H1 (cell line): ENCODE measurements around the gene TAGLN3. TPM values are rescaled to one million over a fixed set of nuclear protein-coding genes. Genes with fewer than 3 reads are reported as not detected.

Experiments
- CTCF ChIA-PET: fragments of 300-600 bp; sonication (Branson Sonifier 250); formaldehyde crosslinking; loops from one replicate; lab custom pipeline; 2021; ENCODE audit not compliant: partially characterized antibody; lab: Charles Lee
- POLR2A ChIA-PET: fragments of 300-600 bp; sonication (Branson Sonifier 250); formaldehyde crosslinking; loops from one replicate; lab custom pipeline; 2021; ENCODE audit warnings: inconsistent platforms; ENCODE audit not compliant: partially characterized antibody; lab: Charles Lee
- DNase-seq, 2 experiments: peaks; one replicate each; pipeline versions ENCODE4 v3.0.0 to v3.0.0-alpha.2; 2010 to 2022; ENCODE audit warnings: low spot score in 2 of 2, low read depth in 1 of 2, mixed read lengths in 1 of 2
- FAIRE-seq: peaks from 2 replicates; lab custom pipeline; 2011; peaks lifted over from hg19 to GRCh38; lab: Jason Lieb, UNC
- H2AFZ ChIP-seq: 2 replicates; pipeline ENCODE4 v1.8.1; 2012; ENCODE audit warnings: low read length, inconsistent platforms
- H2AK5ac ChIP-seq: 2 replicates; pipeline ENCODE4 v1.6.1; 2013; ENCODE audit warnings: low read depth, low read length
- H2BK120ac ChIP-seq: replicated peaks from 2 replicates; pipeline ENCODE3; 2013; ENCODE audit warnings: low read depth, low read length, inconsistent platforms
- H2BK12ac ChIP-seq: 2 replicates; pipeline ENCODE4 v1.6.1; 2013; ENCODE audit warnings: low read depth, low read length
- H2BK15ac ChIP-seq: 2 replicates; pipeline ENCODE4 v1.6.1; 2013; ENCODE audit warnings: low read length
- H2BK20ac ChIP-seq: 2 replicates; pipeline ENCODE4 v1.6.1; 2013; ENCODE audit warnings: low read length
- H2BK5ac ChIP-seq: 2 replicates; pipeline ENCODE4 v1.6.1; 2013; ENCODE audit warnings: low read depth, low read length
- H3K14ac ChIP-seq: 2 replicates; pipeline ENCODE4 v1.6.1; 2013; ENCODE audit warnings: inconsistent platforms; ENCODE audit not compliant: insufficient read length
- H3K18ac ChIP-seq: 2 replicates; pipeline ENCODE4 v1.6.1; 2013; ENCODE audit warnings: low read length; ENCODE audit errors: extremely low read depth
- H3K23ac ChIP-seq: 2 replicates; pipeline ENCODE4 v1.6.1; 2013; ENCODE audit warnings: inconsistent platforms; ENCODE audit not compliant: insufficient read length
- H3K23me2 ChIP-seq: 2 replicates; pipeline ENCODE4 v1.6.1; 2013; ENCODE audit warnings: low read depth, low read length
- H3K27ac ChIP-seq: 2 replicates; pipeline ENCODE4 v1.6.1; 2011; ENCODE audit warnings: low read depth, low read length, inconsistent platforms
- H3K27me3 ChIP-seq, 4 experiments: replicated peaks in 1 of 4; 1 replicate in 1 of 4; 2 replicates in 3 of 4; pipeline versions ENCODE4 v1.6.1 to v1.8.1; 2011 to 2013; ENCODE audit warnings: low read length in 3 of 4, mild to moderate bottlenecking in 3 of 4, inconsistent platforms in 2 of 4, mixed read lengths in 2 of 4, moderate library complexity in 1 of 4; ENCODE audit not compliant: control insufficient read depth in 3 of 4, insufficient read depth in 3 of 4; ENCODE audit errors: extremely low read depth in 1 of 4
- H3K36me3 ChIP-seq, 4 experiments: 2 replicates each; pipeline versions ENCODE4 v1.6.1 to v1.8.1; 2011 to 2013; ENCODE audit warnings: mild to moderate bottlenecking in 4 of 4, low read length in 3 of 4, moderate library complexity in 2 of 4, control low read depth in 1 of 4, inconsistent platforms in 1 of 4; ENCODE audit not compliant: insufficient read depth in 4 of 4, control insufficient read depth in 2 of 4
- H3K4ac ChIP-seq: replicated peaks from 2 replicates; pipeline ENCODE3; 2013; ENCODE audit warnings: low read length, low read depth, mixed read lengths, inconsistent platforms; ENCODE audit not compliant: insufficient read length
- H3K4me1 ChIP-seq, 4 experiments: replicated peaks in 1 of 4; 1 replicate in 1 of 4; 2 replicates in 3 of 4; pipeline versions ENCODE4 v1.6.1 to v1.8.1; 2011 to 2013; ENCODE audit warnings: low read length in 3 of 4, inconsistent platforms in 2 of 4, mixed read lengths in 1 of 4; ENCODE audit not compliant: insufficient read depth in 4 of 4, control insufficient read depth in 3 of 4
- H3K4me2 ChIP-seq, 2 experiments: 2 replicates each; pipeline versions ENCODE4 v1.6.1 to v1.8.1; 2011 to 2013; ENCODE audit warnings: low read depth in 2 of 2, low read length in 2 of 2, control low read depth in 1 of 2, inconsistent platforms in 1 of 2, mild to moderate bottlenecking in 1 of 2; ENCODE audit not compliant: insufficient read depth in 1 of 2
- H3K4me3 ChIP-seq, 4 experiments: fragments of 200-600, 300-600 bp in 1 of 4; sonication (generic), shearing (Covaris generic), sonication (Bioruptor Twin) in 1 of 4; 2 replicates each; pipeline versions ENCODE4 v1.5.1 to v1.8.1; 2011 to 2016; ENCODE audit warnings: low read length in 4 of 4, low read depth in 3 of 4, control low read depth in 2 of 4, inconsistent platforms in 2 of 4, mild to moderate bottlenecking in 2 of 4, mixed read lengths in 1 of 4, moderate library complexity in 1 of 4; ENCODE audit not compliant: insufficient read depth in 2 of 4; ENCODE audit errors: extremely low read depth in 1 of 4
- H3K56ac ChIP-seq: replicated peaks from 2 replicates; pipeline ENCODE3; 2013; ENCODE audit warnings: low read depth, mild to moderate bottlenecking, mixed read lengths, low read length, inconsistent platforms; ENCODE audit not compliant: insufficient read length
- H3K79me1 ChIP-seq: 2 replicates; pipeline ENCODE4 v1.6.1; 2013; ENCODE audit warnings: low read depth, low read length, control low read depth
- H3K79me2 ChIP-seq, 2 experiments: 2 replicates each; pipeline versions ENCODE4 v1.6.1 to v1.8.1; 2012 to 2013; ENCODE audit warnings: low read length in 2 of 2, mild to moderate bottlenecking in 2 of 2, inconsistent platforms in 1 of 2; ENCODE audit not compliant: insufficient read depth in 2 of 2, control insufficient read depth in 1 of 2
- H3K9ac ChIP-seq, 4 experiments: replicated peaks in 1 of 4; 1 replicate in 1 of 4; 2 replicates in 3 of 4; pipeline versions ENCODE4 v1.6.1 to v1.8.1; 2011 to 2013; ENCODE audit warnings: low read depth in 3 of 4, low read length in 3 of 4, control low read depth in 2 of 4, mild to moderate bottlenecking in 2 of 4, moderate library complexity in 2 of 4, inconsistent platforms in 1 of 4; ENCODE audit errors: extremely low read depth in 1 of 4
- H3K9me3 ChIP-seq, 2 experiments: 2 replicates each; pipeline versions ENCODE4 v1.6.1 to v1.8.1; 2012 to 2013; ENCODE audit warnings: mild to moderate bottlenecking in 2 of 2, moderate library complexity in 2 of 2, control low read depth in 1 of 2, inconsistent platforms in 1 of 2, low read depth in 1 of 2, low read length in 1 of 2, mixed read lengths in 1 of 2; ENCODE audit not compliant: insufficient read depth in 2 of 2
- H4K20me1 ChIP-seq, 2 experiments: replicated peaks in 1 of 2; 2 replicates each; pipeline versions ENCODE3 to v1.8.1; 2011 to 2013; ENCODE audit warnings: inconsistent platforms in 2 of 2, low read length in 2 of 2, mild to moderate bottlenecking in 1 of 2; ENCODE audit not compliant: insufficient read depth in 2 of 2, control insufficient read depth in 1 of 2
- H4K5ac ChIP-seq: 2 replicates; pipeline ENCODE4 v1.6.1; 2013; ENCODE audit warnings: low read length, low read depth, mixed read lengths, inconsistent platforms; ENCODE audit not compliant: insufficient read length
- H4K8ac ChIP-seq: 2 replicates; pipeline ENCODE4 v1.8.0; 2013; ENCODE audit warnings: mild to moderate bottlenecking, moderate library complexity, low read length, inconsistent platforms; ENCODE audit not compliant: insufficient read depth; ENCODE audit errors: extremely low read depth
- H4K91ac ChIP-seq: replicated peaks from 2 replicates; pipeline ENCODE3; 2013; ENCODE audit warnings: low read length, mixed read lengths, inconsistent platforms; ENCODE audit not compliant: insufficient read length
- CEBPB ChIP-seq: IDR thresholded peaks from 2 replicates; pipeline ENCODE4 v1.6.1; 2012; ENCODE audit warnings: low read depth, low read length
- WGBS, 2 experiments: shearing (Covaris generic) in 1 of 2; methylation state at CpG; one replicate each; pipeline versions ENCODE4 v1.1.6 to v1.1.7; 2013 to 2015; ENCODE audit warnings: low lambda C conversion rate in 2 of 2, mixed read lengths in 2 of 2, inconsistent platforms in 1 of 2, low coverage in 1 of 2, missing lambda C conversion rate in 1 of 2; ENCODE audit not compliant: insufficient replicate concordance in 2 of 2, insufficient coverage in 1 of 2, insufficient read length in 1 of 2; ENCODE audit errors: extremely low coverage in 1 of 2, missing lambda C conversion rate in 1 of 2; 5-methylcytosine and 5-hydroxymethylcytosine counted together
- polyA plus RNA-seq, 7 experiments: library from polyadenylated mRNA; depleted of rRNA in 3 of 7; stranded (reverse) in 5 of 7; unstranded in 2 of 7; fragments of >200 nt in 5 of 7; fragments of 200-250 nt in 2 of 7; gene quantifications; 1 replicate in 5 of 7; 2 replicates in 1 of 7; 4 replicates in 1 of 7; pipeline versions ENCODE4 v1.2.1 to v1.2.3, GENCODE V29; 2011 to 2013; ENCODE audit warnings: missing spikeins in 2 of 7, mixed read lengths in 2 of 7
- total RNA-seq: library from RNA; stranded (reverse); fragmentation: NEBNext Ultra II Directional; extraction: Animal tissue kit (Norgen Biotek cat#: 25700); gene quantifications from 2 replicates; pipeline ENCODE4 v1.2.1, GENCODE V29; 2021

TAGLN3 gene
- total and polyA plus RNA-seq, 2 of the 8 experiments (the other 6 are each of a cell fraction or from before 2014, with no cell fraction given), result 6.3 to 7.5 TPM

DNA sequence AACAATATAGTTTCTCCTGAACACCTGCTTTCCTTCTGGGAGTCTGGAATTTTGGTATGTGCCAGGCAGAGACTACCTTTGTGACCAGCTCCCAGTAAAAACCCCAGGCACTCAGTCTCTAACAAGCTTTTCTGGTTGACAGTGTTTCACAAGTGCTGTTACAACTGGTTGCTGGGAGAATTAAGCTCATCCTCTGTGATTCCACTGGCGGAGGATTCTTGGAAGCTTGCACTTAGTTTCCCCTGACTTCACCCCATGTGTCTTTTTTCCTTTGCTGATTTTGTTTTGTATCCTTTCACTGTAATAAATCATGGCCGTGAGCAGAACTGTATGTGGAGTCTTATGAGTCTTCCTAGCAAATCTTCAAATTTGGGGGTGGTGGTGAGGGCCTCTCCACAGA, 5.7 kb upstream of the TAGLN3 start:
- no peaks in the 10 kb centered on the region for H3K23me2 ChIP-seq
- H2BK120ac ChIP-seq, result no peak overlapping the region
- no peak overlapping the region for H3K9ac ChIP-seq
- 76% methylated on average over 2 of the region's 2 CpGs; no CpG with 5 or more reads in 1 of the 2 experiments for WGBS, 2 experiments
- no peaks in the 10 kb centered on the region for H3K9me3 ChIP-seq
- peaks cover 0 to 3% (median 0%) of the 10 kb centered on the region in 4 experiments; a peak in 2 of 7 replicates for H3K27me3 ChIP-seq
- no peak for TF ChIP-seq CEBPB
- H3K4me2 ChIP-seq, result no peak overlapping the region
- no peak overlapping the region for H2BK20ac ChIP-seq
- POLR2A ChIA-PET, result interaction anchor here (1.1 to 2.2 kb wide), 2 partner anchors 14 to 42 kb away, joined by 3 to 7 read pairs; partner anchors contain the start of gene ABHD10
- H4K5ac ChIP-seq, result no peak overlapping the region
- no peak overlapping the region for H3K18ac ChIP-seq
- no peak overlapping the region for H2BK15ac ChIP-seq
- CTCF ChIA-PET, result interaction anchor here (1.2 to 21.3 kb wide), 7 partner anchors 8 to 277 kb away, joined by 3 to 384 read pairs (median 9); partner anchors contain the start of genes ABHD10 and TAGLN3
- no peak overlapping the region for H2AFZ ChIP-seq
- H3K4me3 ChIP-seq, result no peak overlapping the region
- no peak overlapping the region for H3K27ac ChIP-seq
- H3K4me1 ChIP-seq, result no peaks in the 10 kb centered on the region
- no peak overlapping the region for H3K14ac ChIP-seq
- peaks cover 0 to 9% (median 3%) of the 10 kb centered on the region in 4 experiments; a peak in 4 of 8 replicates for H3K36me3 ChIP-seq
- H4K20me1 ChIP-seq, result no peaks in the 10 kb centered on the region
- H3K23ac ChIP-seq, result no peak overlapping the region
- no peak overlapping the region for H2AK5ac ChIP-seq
- no peak for FAIRE-seq
- H2BK5ac ChIP-seq, result no peak overlapping the region
- no peaks in the 10 kb centered on the region for H3K79me2 ChIP-seq
- H4K8ac ChIP-seq, result no peak overlapping the region
- H2BK12ac ChIP-seq, result no peak overlapping the region
- no peak for DNase-seq
- H3K56ac ChIP-seq, result no peak overlapping the region
- no peak overlapping the region for H3K4ac ChIP-seq
- H3K79me1 ChIP-seq, result no peaks in the 10 kb centered on the region
- no peak overlapping the region for H4K91ac ChIP-seq
